ENCODE measurements around the gene DAD1.
"Not testable (repeated sequence)": the region's sequence is repeated elsewhere in the genome, so short reads cannot be mapped to it uniquely, and the experiment has no call there.

Gene DAD1

GRCh38 chr14:22569737-22570131 is 19.3 kb downstream of the DAD1 start:
- in situ Hi-C loops (cut with HindIII; ENCODE audit: low sequenced_read_pairs) = no loop called here

- in situ Hi-C loops (cut with HindIII; ENCODE audit: low sequenced_read_pairs) = no loop called here
Measured at GRCh38 chr14:22569106-22569736, 19.8 kb downstream of the DAD1 start.

DNA sequence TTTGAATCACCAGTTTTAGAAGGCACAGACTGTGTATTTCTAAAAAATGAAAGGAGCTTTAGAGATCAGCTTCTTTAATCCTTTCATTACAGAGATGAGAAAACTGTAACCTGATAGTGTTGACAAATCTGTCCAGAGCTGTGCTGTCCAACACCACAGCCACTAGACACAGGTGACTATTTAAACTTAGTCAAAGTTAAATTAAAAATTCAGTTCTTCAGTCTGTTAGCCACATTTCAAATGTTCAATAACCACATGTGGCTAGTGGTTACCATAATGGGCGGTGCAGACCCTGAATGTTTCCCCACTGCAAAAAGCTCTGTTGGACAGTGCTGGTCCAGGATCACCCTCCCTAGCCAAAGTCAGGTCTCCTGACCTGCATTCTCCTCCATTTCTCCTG is 21.6 kb downstream of the DAD1 start:
- in situ Hi-C loops (cut with HindIII; ENCODE audit: low sequenced_read_pairs) = no loop called here

DNA sequence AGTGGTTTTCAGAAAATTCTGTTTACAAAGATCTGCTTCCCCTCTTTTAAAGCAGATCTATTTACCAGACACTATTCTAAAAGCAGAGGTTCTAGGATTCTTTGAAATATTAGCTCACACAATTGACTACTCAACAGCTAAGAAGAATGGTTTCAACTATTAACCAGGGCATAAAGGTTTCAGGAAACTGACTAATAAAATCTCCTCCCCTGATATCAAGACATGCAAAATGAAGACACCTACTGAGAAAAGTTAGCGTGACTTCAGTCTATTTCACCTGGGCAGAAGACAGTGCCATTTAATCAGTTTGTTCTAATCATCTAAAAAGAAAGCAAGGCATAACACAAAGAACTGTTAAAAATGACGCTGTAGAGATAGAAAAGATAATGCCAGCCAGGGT is 22.2 kb downstream of the DAD1 start:
- in situ Hi-C loops (cut with HindIII; ENCODE audit: low sequenced_read_pairs) = no loop called here

DNA sequence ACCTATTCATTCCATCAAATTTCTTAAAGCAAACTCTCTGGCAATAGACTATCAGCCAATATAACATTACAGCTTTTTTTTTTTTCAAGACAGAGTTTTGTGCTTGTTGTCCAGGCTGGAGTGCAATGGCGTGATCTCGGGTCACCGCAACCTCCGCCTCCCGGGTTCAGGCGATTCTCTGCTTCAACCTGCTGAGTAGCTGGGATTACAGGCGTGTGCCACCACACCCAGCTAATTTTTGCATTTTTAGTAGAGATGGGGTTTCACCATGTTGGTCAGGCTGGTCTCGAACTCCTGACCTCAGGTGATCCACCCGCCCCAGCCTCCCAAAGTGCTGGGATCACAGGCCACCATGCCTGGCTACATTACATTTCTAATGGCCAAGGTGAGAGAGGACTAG is 22.8 kb downstream of the DAD1 start:
- in situ Hi-C loops (cut with HindIII; ENCODE audit: low sequenced_read_pairs) = not testable (repeated sequence)

DNA sequence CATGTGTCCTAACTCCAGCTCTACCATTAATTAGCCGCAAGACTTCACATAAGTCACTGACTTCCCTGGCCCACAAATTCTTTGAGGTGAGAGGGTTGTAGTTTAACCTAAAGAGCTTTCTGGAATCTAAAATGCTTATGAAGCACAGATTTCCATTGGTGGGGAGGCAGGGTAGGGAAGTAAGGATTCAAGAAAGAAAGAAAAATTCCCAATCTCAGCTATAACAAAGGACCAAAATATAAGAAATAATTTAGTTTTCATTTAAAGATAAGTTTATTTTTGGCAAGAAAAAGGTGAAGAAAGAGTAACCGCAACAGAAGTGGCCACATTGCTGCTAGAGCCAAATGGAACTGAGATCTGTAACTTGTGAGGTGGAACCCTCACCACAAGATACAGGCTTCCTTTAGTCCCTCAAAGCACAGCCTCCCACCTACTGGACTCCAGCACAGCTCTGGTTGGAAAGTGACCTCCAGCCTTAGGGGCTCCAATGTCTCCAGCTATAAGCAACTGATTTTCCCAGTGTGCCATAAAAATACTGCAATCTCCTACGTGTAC is 23.6 kb downstream of the DAD1 start:
- in situ Hi-C loops (cut with HindIII; ENCODE audit: low sequenced_read_pairs) = no loop called here

DNA sequence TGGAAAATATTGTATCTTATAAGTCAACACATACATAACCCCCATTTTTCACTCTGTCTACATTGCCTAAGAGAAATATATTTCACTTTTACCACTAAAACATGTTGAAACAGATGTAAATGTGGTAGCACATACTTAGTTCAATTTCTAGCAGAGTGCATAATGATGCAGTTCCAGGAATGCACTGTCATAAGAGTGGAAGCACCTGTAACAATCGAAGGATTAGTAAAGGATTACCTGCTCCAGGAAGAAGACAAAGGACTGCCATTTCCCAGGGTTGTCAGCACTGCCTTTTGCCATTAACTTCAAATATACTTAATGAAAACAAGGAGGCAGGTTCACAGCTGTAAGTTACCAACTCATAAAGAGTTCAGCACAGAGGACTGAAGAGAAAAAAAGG is 24.6 kb downstream of the DAD1 start:
- in situ Hi-C loops (cut with HindIII; ENCODE audit: low sequenced_read_pairs) = loop anchor here (5.0 kb wide), 1 partner anchor 42 kb away; no protein-coding TSS in a partner anchor

- in situ Hi-C loops (cut with HindIII; ENCODE audit: low sequenced_read_pairs) = loop anchor here (5.0 kb wide), 1 partner anchor 42 kb away; no protein-coding TSS in a partner anchor
Measured at GRCh38 chr14:22563987-22564386, 25.0 kb downstream of the DAD1 start.

DNA sequence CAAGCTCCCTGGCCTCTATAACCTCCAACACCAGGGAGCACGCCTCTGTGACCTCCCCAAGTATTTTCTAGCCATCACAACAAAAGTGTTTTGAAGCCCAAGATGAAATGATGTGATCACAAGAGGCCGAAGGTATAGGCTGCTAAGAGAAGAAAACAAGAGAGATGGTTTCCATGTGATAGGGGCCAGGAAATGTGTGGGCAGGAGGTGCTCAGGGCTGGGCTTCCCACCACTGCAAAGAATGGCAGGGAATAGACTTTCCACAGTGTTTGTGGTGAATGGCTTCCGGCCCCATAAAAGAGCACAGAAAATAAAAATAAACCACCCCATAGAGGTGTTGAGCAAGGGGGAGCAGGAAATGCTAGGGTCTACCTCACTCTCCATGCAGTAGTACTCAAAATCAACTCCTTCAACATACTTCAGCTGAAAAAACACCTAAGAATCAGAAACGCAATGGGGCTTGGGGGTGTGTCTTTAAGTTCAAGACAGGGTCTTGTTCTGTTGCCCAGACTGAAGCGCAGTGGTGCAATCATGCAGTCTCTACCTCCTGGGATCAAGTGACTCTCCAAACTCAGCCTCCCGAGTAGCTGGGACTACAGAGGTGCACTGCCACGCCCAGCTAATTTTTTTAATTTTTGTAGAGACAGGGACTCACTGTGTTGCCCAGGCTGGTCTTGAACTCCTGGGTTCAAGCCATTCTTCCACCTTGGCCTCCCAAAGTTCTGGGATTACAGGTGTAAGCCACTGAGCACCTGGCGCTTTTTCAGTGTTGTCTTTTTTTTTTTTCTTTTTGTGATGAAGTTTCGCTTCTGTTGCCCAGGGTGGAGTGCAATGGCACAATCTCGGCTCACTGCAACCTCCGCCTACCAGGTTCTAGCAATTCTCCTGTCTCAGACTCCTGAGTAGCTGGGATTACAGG is 27.1 kb downstream of the DAD1 start:
- in situ Hi-C loops (cut with HindIII; ENCODE audit: low sequenced_read_pairs) = loop anchor here (5.0 kb wide), 1 partner anchor 40 kb away; no protein-coding TSS in a partner anchor

GRCh38 chr14:22561366-22561660 is 27.7 kb downstream of the DAD1 start:
- in situ Hi-C loops (cut with HindIII; ENCODE audit: low sequenced_read_pairs) = loop anchor here (5.0 kb wide), 1 partner anchor 39 kb away; no protein-coding TSS in a partner anchor

GRCh38 chr14:22560662-22561365 is 28.2 kb downstream of the DAD1 start:
- in situ Hi-C loops (cut with HindIII; ENCODE audit: low sequenced_read_pairs) = loop anchor here (5.0 kb wide), 1 partner anchor 39 kb away; no protein-coding TSS in a partner anchor

- in situ Hi-C loops (cut with HindIII; ENCODE audit: low sequenced_read_pairs) = no loop called here
Measured at GRCh38 chr14:22559041-22559440, 30.0 kb downstream of the DAD1 start.

DNA sequence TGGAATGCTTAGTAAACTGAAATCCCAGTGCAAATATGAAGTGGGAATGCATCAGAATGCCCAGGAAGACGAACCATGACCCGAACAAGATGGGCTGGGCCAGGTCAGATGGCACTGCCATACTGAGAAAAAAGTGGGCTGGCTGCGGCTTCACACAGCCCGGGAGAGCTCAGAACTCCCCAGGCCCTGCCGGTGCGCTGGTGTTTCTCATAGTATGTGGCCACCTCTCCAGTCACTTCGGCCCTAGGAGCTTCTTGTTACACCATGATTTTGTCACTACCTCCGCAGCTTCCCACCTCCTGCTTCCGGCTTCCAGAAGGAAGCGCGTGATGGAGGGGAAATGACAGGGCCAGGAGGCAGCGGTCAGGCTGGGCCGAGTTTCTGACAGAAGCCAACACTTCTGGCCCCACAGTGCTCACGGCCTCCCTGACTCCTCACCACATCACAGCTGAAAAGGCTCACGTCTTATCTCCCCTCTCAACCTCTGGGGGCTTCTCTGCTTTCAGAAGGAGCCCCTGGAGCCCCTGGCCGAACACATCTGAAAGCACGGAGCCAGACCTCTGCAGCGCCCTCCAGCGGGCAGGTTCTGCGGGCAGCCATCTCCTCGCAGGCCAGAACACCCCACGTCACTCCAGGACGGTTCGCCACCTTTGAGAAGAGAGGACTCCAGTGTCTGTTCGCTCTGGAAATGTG is 30.7 kb downstream of the DAD1 start:
- in situ Hi-C loops (cut with HindIII; ENCODE audit: low sequenced_read_pairs) = no loop called here

DNA sequence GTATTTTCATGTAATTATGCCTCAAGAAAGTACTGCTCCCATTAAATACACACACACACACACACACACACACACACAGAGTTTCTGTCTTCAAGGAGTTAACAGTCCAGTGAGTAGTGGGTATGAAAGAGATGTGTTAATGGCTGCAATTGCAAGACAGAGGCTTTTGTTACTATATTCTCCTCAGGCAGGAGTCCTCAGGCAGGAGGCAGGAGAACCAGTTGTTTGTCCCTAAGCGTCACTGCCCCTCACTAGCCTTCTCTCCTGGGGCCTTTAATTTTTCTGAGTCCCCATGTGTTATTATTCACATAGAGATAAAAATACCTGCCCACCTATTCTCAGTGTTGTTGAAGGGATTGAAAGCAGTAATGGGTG is 31.2 kb downstream of the DAD1 start:
- in situ Hi-C loops (cut with HindIII; ENCODE audit: low sequenced_read_pairs) = no loop called here

DNA sequence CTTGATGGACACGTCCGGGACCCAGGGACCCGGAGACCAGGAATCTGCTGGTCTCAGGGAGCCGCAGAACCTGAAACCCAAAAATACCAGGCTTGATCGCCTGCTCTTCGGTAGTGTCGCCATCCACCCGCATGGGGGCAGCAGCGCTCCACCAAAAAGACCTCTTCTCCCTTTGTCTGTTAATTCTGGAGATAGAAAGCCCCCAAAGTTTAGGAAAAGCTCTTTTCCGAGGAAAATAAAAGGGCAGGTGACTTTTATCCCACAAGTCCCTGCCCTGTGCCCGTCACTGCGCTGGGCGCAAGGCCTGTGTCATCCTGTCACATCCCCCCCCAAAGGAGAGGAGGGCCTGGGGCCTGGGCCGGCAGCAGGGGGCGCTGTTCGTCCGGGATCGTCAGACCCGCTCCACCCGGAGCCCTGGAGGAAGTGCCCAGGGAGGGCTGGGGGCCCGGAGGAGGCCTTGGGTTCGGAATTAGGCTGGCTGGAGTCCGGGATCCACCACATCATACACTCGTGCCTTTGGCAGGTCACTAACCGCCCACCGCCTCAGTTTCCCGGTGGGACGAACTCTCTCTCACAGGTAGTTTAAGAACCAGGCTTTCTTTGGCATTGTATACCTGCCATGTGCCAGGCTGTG is 31.9 kb downstream of the DAD1 start:
- in situ Hi-C loops (cut with HindIII; ENCODE audit: low sequenced_read_pairs) = no loop called here

DNA sequence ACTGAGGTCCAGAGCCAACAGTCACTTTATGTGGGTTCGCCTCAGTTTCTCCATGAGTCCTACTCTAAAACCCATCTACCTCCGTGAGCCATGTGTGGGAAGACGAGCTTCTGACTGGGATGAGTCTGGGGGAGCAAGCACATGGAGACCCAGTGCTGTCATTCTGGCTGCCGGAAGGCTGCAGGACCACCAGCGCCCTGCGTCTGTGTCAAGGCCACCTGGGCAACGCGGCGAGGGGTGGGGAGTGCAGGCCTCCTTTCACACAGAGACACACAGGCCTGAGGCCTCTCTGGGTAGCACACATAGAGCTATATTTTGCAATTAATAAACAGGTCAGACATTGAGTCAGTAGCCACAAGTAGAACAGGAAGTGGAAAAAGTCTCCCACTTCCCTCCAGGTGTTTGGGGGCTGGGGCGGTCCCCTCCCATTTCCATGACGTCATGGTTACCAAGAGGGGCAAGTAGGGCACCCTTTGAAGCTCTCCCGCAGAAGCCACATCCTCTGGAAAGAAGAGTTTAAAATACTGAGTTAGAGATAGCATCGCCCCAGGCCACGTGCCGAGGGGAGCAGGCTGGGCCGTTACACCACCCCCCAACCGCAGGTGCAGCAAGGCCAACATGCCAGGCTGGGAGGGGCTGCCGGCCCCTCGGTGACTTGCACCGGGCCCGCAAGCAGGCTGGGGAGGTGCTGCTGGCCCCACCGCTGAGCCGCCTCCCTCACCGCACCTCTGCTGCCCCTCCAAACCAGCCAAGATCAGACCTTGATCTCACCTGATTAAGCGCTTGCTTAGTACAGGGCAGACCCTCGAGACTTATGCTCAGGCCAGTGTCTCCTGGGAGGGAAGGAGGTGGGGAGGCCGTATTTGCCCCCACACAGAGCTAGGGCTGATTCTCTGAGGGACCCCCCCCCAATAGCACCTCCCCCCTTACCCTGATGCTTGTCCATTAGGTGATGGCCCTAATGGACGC is 32.7 kb downstream of the DAD1 start:
- in situ Hi-C loops (cut with HindIII; ENCODE audit: low sequenced_read_pairs) = no loop called here

DNA sequence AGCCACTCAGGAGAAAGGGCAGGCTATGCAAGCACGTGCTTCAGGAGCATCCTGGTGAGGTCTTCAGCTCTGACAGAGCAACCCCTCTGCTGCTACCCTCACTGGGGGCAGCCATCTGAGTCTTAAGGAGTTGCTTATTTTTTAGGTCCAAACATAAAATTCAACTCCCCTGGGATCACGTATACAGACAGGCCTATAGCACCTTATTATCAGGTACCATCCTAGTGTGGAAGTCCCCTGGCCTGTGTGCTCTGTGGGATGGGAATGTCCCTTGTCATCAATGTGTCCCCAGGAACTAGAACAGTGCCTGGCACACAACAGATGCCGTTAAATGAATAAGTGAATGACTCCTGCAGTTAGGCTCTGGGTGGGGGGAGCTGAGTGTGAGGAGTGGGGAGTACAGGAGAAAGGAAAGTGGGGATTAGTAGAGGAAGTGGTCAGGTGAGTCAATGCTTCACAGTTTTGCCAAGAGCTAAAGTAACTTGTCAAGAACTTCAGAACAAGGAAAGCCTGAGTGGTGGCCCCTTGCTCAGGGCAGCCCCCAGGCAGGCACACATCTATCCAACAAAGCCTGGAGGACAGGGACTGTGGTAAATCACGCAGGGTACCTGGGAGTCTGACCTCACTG is 33.5 kb downstream of the DAD1 start:
- in situ Hi-C loops (cut with HindIII; ENCODE audit: low sequenced_read_pairs) = no loop called here

DNA sequence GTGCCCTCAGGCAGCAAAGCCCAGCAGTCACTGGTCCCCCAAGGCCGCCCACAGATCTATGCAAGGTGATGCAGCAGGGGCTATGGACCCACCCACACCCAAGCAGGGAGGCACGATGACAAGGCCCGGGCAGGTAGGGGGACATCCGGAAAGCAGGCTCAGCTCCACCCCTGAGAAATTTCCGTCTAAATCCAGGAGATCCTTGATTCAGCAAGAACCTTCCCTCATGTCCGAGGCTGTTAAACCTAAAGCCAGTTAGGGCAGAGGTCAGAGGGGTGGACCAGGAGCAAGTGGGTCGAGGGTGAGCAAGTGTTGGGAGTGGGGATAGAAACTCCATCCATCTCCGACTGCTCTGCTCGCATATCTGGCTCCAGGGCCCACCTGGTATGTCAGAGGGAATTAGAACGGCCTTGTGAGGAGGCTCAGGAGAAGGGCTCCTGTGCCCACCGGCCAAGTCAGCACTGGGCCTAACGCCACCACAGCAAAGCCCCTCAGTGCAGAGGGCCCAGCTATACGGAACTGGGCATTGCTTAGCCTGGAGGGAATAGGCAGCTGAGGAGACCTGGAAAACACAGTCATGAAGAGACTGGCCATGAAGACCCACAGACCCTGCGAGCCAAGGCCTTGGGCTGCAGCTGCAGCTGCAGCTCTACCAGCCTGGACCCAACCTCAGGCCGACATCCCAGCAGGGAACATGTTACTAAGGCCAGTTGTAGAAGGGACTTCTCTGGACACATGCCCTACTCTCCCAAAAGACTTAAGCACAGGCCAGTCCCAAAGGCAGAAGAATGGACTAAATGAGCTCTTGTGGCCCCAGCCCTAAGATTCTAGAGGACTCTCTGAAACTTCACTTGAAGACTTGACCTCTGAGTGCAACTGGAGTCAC is 34.3 kb downstream of the DAD1 start:
- in situ Hi-C loops (cut with HindIII; ENCODE audit: low sequenced_read_pairs) = no loop called here
